Spleen (tissue), 11 donors: ENCODE data around the gene KLF13. TPM values are rescaled to one million over a fixed set of nuclear protein-coding genes. Genes with fewer than 3 reads are reported as not detected.

Experiments used
- DNase-seq: peaks from one replicate; pipeline ENCODE4 v3.0.0-alpha.2; 2020
- H3K27ac ChIP-seq, 8 donors: fragments of 200-600 bp; sonication (generic) in 7 of 8; 1 replicate in 4 of 8; 2 replicates in 4 of 8; pipeline versions ENCODE4 v1.5.0 to v1.8.0; 2016 to 2021; ENCODE audit warnings: inconsistent platforms in 4 of 8, mild to moderate bottlenecking in 4 of 8, moderate library complexity in 1 of 8
- H3K27me3 ChIP-seq, 7 donors: fragments of 200-600 bp; sonication (generic) in 6 of 7; replicated peaks in 1 of 7; 1 replicate in 4 of 7; 2 replicates in 3 of 7; pipeline versions ENCODE4 v1.5.0 to v1.8.0; 2016 to 2021; ENCODE audit warnings: inconsistent platforms in 3 of 7, mild to moderate bottlenecking in 1 of 7
- H3K36me3 ChIP-seq, 6 donors: fragments of 200-600 bp; sonication (generic) in 5 of 6; 1 replicate in 4 of 6; 2 replicates in 2 of 6; pipeline versions ENCODE4 v1.5.0 to v1.8.0; 2016 to 2021; ENCODE audit warnings: inconsistent platforms in 2 of 6
- H3K4me1 ChIP-seq, 6 donors: fragments of 200-600 bp; sonication (generic) in 5 of 6; 1 replicate in 3 of 6; 2 replicates in 3 of 6; pipeline versions ENCODE4 v1.5.0 to v1.8.0; 2016 to 2021; ENCODE audit warnings: inconsistent platforms in 3 of 6
- H3K4me3 ChIP-seq, 8 donors: fragments of 200-600 bp; sonication (generic) in 7 of 8; 1 replicate in 4 of 8; 2 replicates in 4 of 8; pipeline versions ENCODE4 v1.5.0 to v1.8.0; 2016 to 2021; ENCODE audit warnings: inconsistent platforms in 4 of 8, mild to moderate bottlenecking in 4 of 8, moderate library complexity in 2 of 8
- H3K9me3 ChIP-seq, 8 donors: fragments of 200-600 bp; sonication (generic) in 7 of 8; 1 replicate in 4 of 8; 2 replicates in 4 of 8; pipeline versions ENCODE4 v1.5.0 to v1.8.0; 2016 to 2021; ENCODE audit warnings: inconsistent platforms in 4 of 8
- CTCF ChIP-seq, 11 experiments: fragments of 200-600 bp in 7 of 11; fragments of 450-650 bp in 4 of 11; sonication (generic) in 4 of 11; IDR thresholded peaks in 8 of 11; conservative IDR thresholded peaks in 3 of 11; 1 replicate in 7 of 11; 2 replicates in 4 of 11; pipeline versions ENCODE4 v1.4.0 to v1.8.0; 2016 to 2021; ENCODE audit warnings: antibody characterized with exemption in 11 of 11, inconsistent platforms in 4 of 11, mild to moderate bottlenecking in 1 of 11
- POLR2A ChIP-seq, 3 donors: fragments of 450-650 bp; IDR thresholded peaks; one replicate each; pipeline ENCODE4 v1.5.1; 2017; ENCODE audit warnings: antibody characterized with exemption in 3 of 3, mild to moderate bottlenecking in 1 of 3
- POLR2AphosphoS5 ChIP-seq, 3 donors: sonication (generic); formaldehyde crosslinking; IDR thresholded peaks; one replicate each; pipeline ENCODE4 v1.5.1; 2017; ENCODE audit warnings: antibody characterized with exemption in 3 of 3
- WGBS, 5 donors: extraction: QIAGEN DNeasy Blood & Tissue Kit in 3 of 5; methylation state at CpG; one replicate each; pipeline versions ENCODE4 v1.1.5 to v1.1.7; 2013 to 2018; 5-methylcytosine and 5-hydroxymethylcytosine counted together
- intact Hi-C: fragments of 100-400 bp; cut with DNase I; formaldehyde crosslinking; loops from one replicate; pipeline ENCODE4 v1.15.0; 2023; ENCODE audit warnings: low total_unique reads
- polyA plus RNA-seq, 3 donors: library from polyadenylated mRNA; stranded (reverse); fragments of 200-250 nt; gene quantifications; one replicate each; pipeline ENCODE4 v1.2.1, GENCODE V29; 2013
- total RNA-seq, 7 donors: library from RNA; depleted of rRNA in 3 of 7; stranded (reverse); fragments of >200 nt in 3 of 7; fragmentation: NEBNext Ultra II Directional in 4 of 7; extraction: Animal tissue kit (Norgen Biotek cat#: 25700) in 4 of 7; gene quantifications; one replicate each; pipeline versions ENCODE4 v1.1.0 to v1.2.1, GENCODE V29; 2016 to 2021
- donor health status: healthy with polysubstance abuse.
- donor health status: DM: no; HTN: no; CAD: no; lungs with moderate emphysema.
- donor health status: DM: no; HTN: no; CAD: no.
- donor health status: Bipolar disorder and iron deficiency.
- donor health status: healthy.
- donor health status: DM: no; HTN: no; CAD: no.
- donor health status: DM: yes; HTN: yes; CAD: no.

The KLF13 gene
- total and polyA plus RNA-seq, 10 donors: 21.8 to 111 (median 81.4) TPM

DNA sequence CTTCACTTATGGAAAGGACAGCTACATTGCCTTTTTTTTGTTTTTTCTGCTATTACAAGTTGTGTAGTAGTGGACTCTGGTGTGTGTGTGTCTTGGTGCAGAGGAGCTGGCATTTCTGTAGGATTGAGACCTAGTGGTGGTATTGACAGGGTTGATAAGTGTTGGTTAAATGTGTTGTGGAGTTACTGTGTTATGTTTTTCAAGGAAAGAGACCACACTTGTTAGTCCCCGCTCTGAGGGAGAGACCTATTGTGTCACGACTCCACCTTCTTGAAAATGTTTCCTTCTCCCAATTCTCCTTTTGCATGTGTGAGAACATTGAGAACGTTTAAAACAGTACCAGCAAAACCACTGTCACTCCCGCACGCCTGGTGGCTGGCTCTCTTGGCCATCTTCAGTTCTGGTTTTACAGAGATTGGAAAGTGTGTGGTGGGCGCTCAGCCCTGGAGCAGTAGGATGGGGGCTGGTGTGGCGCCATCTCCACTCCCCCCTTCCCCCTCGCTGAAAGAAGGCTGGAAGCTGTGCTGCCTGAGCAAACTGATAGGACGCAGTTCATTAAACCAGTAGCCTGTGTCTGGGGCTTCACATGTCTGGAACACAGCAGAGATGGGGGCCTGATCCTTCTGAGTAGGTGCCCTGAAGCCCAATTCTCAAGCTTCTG is 5.5 kb downstream of the KLF13 start:
- TF ChIP-seq POLR2AphosphoS5 (IDR thresholded peaks at IDR 0.05) (peak in 1 of 3 donors; percentile 17), CTCF (IDR thresholded peaks at IDR 0.05 in 8 of 11, conservative IDR thresholded peaks at IDR 0.05 in 3 of 11) (no peak), POLR2A (IDR thresholded peaks at IDR 0.05) (no peak)
- H3K4me3 ChIP-seq: peak overlapping the region in 1 of 8 donors; percentile 82
- DNase-seq: peak; percentile 64

DNA sequence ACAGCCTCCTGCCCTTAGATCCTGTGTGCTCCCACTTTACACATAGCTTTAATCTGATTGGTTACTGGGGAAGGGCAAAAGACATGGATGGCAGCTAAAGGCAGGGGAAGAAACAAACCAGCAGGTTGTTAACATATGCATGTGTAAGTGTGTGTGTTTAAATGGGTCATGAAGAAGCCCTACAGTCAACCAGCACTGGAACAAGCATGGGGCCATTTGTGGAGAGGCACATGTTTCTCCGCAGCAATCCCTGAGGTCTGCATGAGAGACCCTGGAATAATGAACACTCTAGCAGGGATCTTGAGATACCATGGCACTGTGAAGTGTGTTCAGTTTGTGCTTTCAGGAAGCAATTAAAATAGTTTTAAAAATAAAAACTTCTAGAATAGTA is 6.0 kb downstream of the KLF13 start:
- Histone ChIP-seq H3K27ac (peak overlapping the region in 4 of 8 donors; percentile 98 to 100 (median 100)), H3K36me3 (peaks cover 0 to 22% (median 0%) of the 10 kb centered on the region in 6 donors), H3K27me3 (no peaks in the 10 kb centered on the region), H3K9me3 (no peaks in the 10 kb centered on the region), H3K4me1 (peaks cover 16 to 92% (median 90%) of the 10 kb centered on the region in 6 donors), H3K4me3 (peak overlapping the region in 1 of 8 donors; percentile 24)
- TF ChIP-seq CTCF (IDR thresholded peaks at IDR 0.05 in 8 of 11, conservative IDR thresholded peaks at IDR 0.05 in 3 of 11) (no peak), POLR2A (IDR thresholded peaks at IDR 0.05) (no peak), POLR2AphosphoS5 (IDR thresholded peaks at IDR 0.05) (no peak)
- WGBS, 5 donors: 87 to 95% (median 92%) methylated on average over 1 of the region's 1 CpG
- DNase-seq: no peak
- intact Hi-C loops: loop anchor here (10.0 kb wide), 1 partner anchor 62 kb away; no protein-coding TSS in a partner anchor

More for the DNA sequence above, 5.5 kb downstream of the KLF13 start:
- no peaks in the 10 kb centered on the region for H3K27me3 ChIP-seq
- peaks cover 0 to 22% (median 0%) of the 10 kb centered on the region in 6 donors for H3K36me3 ChIP-seq
- peak overlapping the region in 5 of 8 donors; percentile 15 to 100 (median 99) for H3K27ac ChIP-seq
- 42 to 58% (median 50%) methylated on average over 9 of the region's 9 CpGs for WGBS, 5 donors
- H3K4me1 ChIP-seq: peaks cover 13 to 87% (median 84%) of the 10 kb centered on the region in 6 donors
- H3K9me3 ChIP-seq: no peaks in the 10 kb centered on the region
- intact Hi-C loops: loop anchor here (10.0 kb wide), 1 partner anchor 63 kb away; no protein-coding TSS in a partner anchor

GRCh38 chr15:31333119-31333518 is 6.5 kb downstream of the KLF13 start:
- intact Hi-C loops: loop anchor here (10.0 kb wide), 1 partner anchor 62 kb away; no protein-coding TSS in a partner anchor
- WGBS, 5 donors: 74 to 99% (median 79%) methylated on average over 4 of the region's 4 CpGs
- TF ChIP-seq POLR2AphosphoS5 (IDR thresholded peaks at IDR 0.05) (peak in 2 of 3 donors; percentile 8 to 20), POLR2A (IDR thresholded peaks at IDR 0.05) (no peak), CTCF (IDR thresholded peaks at IDR 0.05 in 8 of 11, conservative IDR thresholded peaks at IDR 0.05 in 3 of 11) (no peak)
- DNase-seq: peak; percentile 34
- H3K9me3 ChIP-seq: no peaks in the 10 kb centered on the region
- no peaks in the 10 kb centered on the region for H3K27me3 ChIP-seq
- H3K4me1 ChIP-seq: peaks cover 21 to 96% (median 94%) of the 10 kb centered on the region in 6 donors
- H3K36me3 ChIP-seq: peaks cover 0 to 22% (median 0%) of the 10 kb centered on the region in 6 donors
- no peak overlapping the region for H3K4me3 ChIP-seq
- H3K27ac ChIP-seq: peak overlapping the region in 4 of 8 donors; percentile 98 to 100 (median 100)

- WGBS, 5 donors: 93 to 98% (median 97%) methylated on average over 3 of the region's 3 CpGs
- intact Hi-C loops: loop anchor here (10.0 kb wide), 1 partner anchor 61 kb away; no protein-coding TSS in a partner anchor
These were observed 7.2 kb downstream of the KLF13 start for GRCh38 chr15:31333820-31334219.

More at GRCh38 chr15:31333820-31334219, 7.2 kb downstream of the KLF13 start:
- DNase-seq: peak; percentile 40
- peak overlapping the region in 4 of 8 donors; percentile 10 to 99 (median 72) for H3K27ac ChIP-seq
- no peak for TF ChIP-seq POLR2AphosphoS5 (IDR thresholded peaks at IDR 0.05)
- no peak for TF ChIP-seq CTCF (IDR thresholded peaks at IDR 0.05 in 8 of 11, conservative IDR thresholded peaks at IDR 0.05 in 3 of 11)
- TF ChIP-seq POLR2A (IDR thresholded peaks at IDR 0.05): no peak
- no peak overlapping the region for H3K4me3 ChIP-seq
- no peaks in the 10 kb centered on the region for H3K27me3 ChIP-seq
- no peaks in the 10 kb centered on the region for H3K9me3 ChIP-seq
- peaks cover 0 to 25% (median 0%) of the 10 kb centered on the region in 6 donors for H3K36me3 ChIP-seq
- peaks cover 28 to 100% (median 99%) of the 10 kb centered on the region in 6 donors for H3K4me1 ChIP-seq
